HepG2 (cell line): Measurements from ENCODE around the gene ARL14EP. TPM values are rescaled to one million over a fixed set of nuclear protein-coding genes. Genes with fewer than 3 reads are reported as not detected.
A peak's percentile ranks its signal among the peaks of the same experiment; 100 is the strongest.

Experiments used
- ATAC-seq: fragments of 200-7000 bp; cut with Tn5 transposase; 3 replicates; pipeline ENCODE4 v1.9.1; 2020; ENCODE audit warnings: mild to moderate bottlenecking, moderate library complexity
- BruUV-seq: library from RNA; stranded (reverse); fragments of 400-500 nt; replicated peaks from 2 replicates; lab custom pipeline; 2021; lab: Mats Ljungman, UMichigan
- CTCF ChIA-PET: fragments of 300-600 bp; formaldehyde crosslinking; extraction: SDS; loops from one replicate; lab custom pipeline; 2021; ENCODE audit warnings: low total read pairs, inconsistent platforms, low intra/inter-chr PET ratio; lab: Yijun Ruan, JAX
- POLR2A ChIA-PET: fragments of 350-600 bp; sonication (Branson Sonifier 250); formaldehyde crosslinking; loops from one replicate; lab custom pipeline; 2020; ENCODE audit warnings: antibody characterized with exemption, inconsistent platforms; lab: Yijun Ruan, JAX
- DNase-seq: peaks from one replicate; pipeline ENCODE4 v3.0.0-alpha.2; 2015; ENCODE audit warnings: low spot score
- FAIRE-seq: peaks from 3 replicates; lab custom pipeline; 2011; peaks lifted over from hg19 to GRCh38; lab: Jason Lieb, UNC
- H2AFZ ChIP-seq: one replicate; pipeline ENCODE4 v1.6.1; 2011; ENCODE audit warnings: low read length, inconsistent platforms
- H3K27ac ChIP-seq: fragments of 300-600 bp; 3 replicates; pipeline ENCODE4 v1.8.0; 2011; ENCODE audit warnings: mixed run types, mild to moderate bottlenecking, mixed read lengths, low read length, inconsistent platforms; ENCODE audit not compliant: insufficient read depth; ENCODE audit errors: extremely low read length
- H3K27me3 ChIP-seq, 2 experiments: fragments of 200-600 bp in 1 of 2; 2 replicates in 1 of 2; 3 replicates in 1 of 2; pipeline versions ENCODE4 v1.6.0 to v1.8.0; 2011; ENCODE audit warnings: low read length in 2 of 2, mild to moderate bottlenecking in 2 of 2, moderate library complexity in 2 of 2, inconsistent platforms in 1 of 2; ENCODE audit not compliant: insufficient read depth in 2 of 2, control insufficient read depth in 1 of 2
- H3K36me3 ChIP-seq, 2 experiments: fragments of 200-600 bp in 1 of 2; replicated peaks in 1 of 2; 2 replicates in 1 of 2; 3 replicates in 1 of 2; pipeline versions ENCODE4 v1.5.1 to v1.8.0; 2011; ENCODE audit warnings: low read length in 2 of 2, inconsistent platforms in 1 of 2; ENCODE audit not compliant: insufficient read depth in 2 of 2, control insufficient read depth in 1 of 2
- H3K4me1 ChIP-seq: 2 replicates; pipeline ENCODE4 v1.5.1; 2012; ENCODE audit warnings: low read length, inconsistent platforms; ENCODE audit not compliant: insufficient read depth
- H3K4me2 ChIP-seq: 2 replicates; pipeline ENCODE4 v1.6.0; 2011; ENCODE audit warnings: low read depth, low read length, inconsistent platforms
- H3K4me3 ChIP-seq, 3 experiments: fragments of 200-600 bp in 1 of 3; sonication (generic), shearing (Covaris generic) in 1 of 3; replicated peaks in 1 of 3; 2 replicates each; pipeline ENCODE4 v1.5.1; 2011 to 2016; ENCODE audit warnings: low read length in 3 of 3, inconsistent platforms in 2 of 3, low read depth in 2 of 3, mild to moderate bottlenecking in 2 of 3, control low read depth in 1 of 3, mixed read lengths in 1 of 3; ENCODE audit not compliant: insufficient read depth in 1 of 3
- H3K79me2 ChIP-seq: one replicate; pipeline ENCODE4 v1.6.1; 2011; ENCODE audit warnings: low read length, inconsistent platforms; ENCODE audit not compliant: insufficient read depth
- H3K9ac ChIP-seq: 2 replicates; pipeline ENCODE4 v1.6.0; 2011; ENCODE audit warnings: mild to moderate bottlenecking, low read depth, low read length, inconsistent platforms; ENCODE audit not compliant: insufficient read depth
- H3K9me3 ChIP-seq: 2 replicates; pipeline ENCODE4 v1.5.1; 2012; ENCODE audit warnings: mild to moderate bottlenecking, low read length
- H4K20me1 ChIP-seq: 2 replicates; pipeline ENCODE4 v1.6.0; 2011; ENCODE audit warnings: inconsistent platforms, mild to moderate bottlenecking, low read length, moderate library complexity; ENCODE audit not compliant: insufficient read depth
- ARNT2 ChIP-seq: sonication (generic); formaldehyde crosslinking; IDR thresholded peaks from 2 replicates; pipeline ENCODE4 v1.8.0; 2022; ENCODE audit warnings: mild to moderate bottlenecking, low read depth, missing genetic modification reagents, moderate library complexity
- CTCF ChIP-seq: sonication (generic); formaldehyde crosslinking; IDR thresholded peaks from 2 replicates; pipeline ENCODE4 v1.5.0; 2020; ENCODE audit warnings: mild to moderate bottlenecking, missing genetic modification reagents, moderate library complexity
- ETV6 ChIP-seq: sonication (generic); formaldehyde crosslinking; conservative IDR thresholded peaks from 2 replicates; pipeline ENCODE4 v1.4.0; 2020; ENCODE audit warnings: missing genetic modification reagents
- KLF6 ChIP-seq: IDR thresholded peaks from 2 replicates; pipeline ENCODE4 v1.8.0; 2016; ENCODE audit warnings: missing biosample characterization, missing genetic modification reagents
- POLR2G ChIP-seq: fragments of 200-400 bp; formaldehyde crosslinking; IDR thresholded peaks from 2 replicates; pipeline ENCODE4 v1.6.1; 2018; ENCODE audit warnings: mild to moderate bottlenecking, low read depth, low read length, moderate library complexity
- SRF ChIP-seq: IDR thresholded peaks from 2 replicates; pipeline ENCODE4 v1.6.1; 2011; ENCODE audit warnings: mild to moderate bottlenecking, low read depth, low read length, moderate library complexity
- ZBTB3 ChIP-seq: sonication (generic); formaldehyde crosslinking; IDR thresholded peaks from 2 replicates; pipeline ENCODE4 v1.4.0; 2020; ENCODE audit warnings: low read depth, mild to moderate bottlenecking, moderate library complexity, missing genetic modification reagents, borderline replicate concordance
- ZNF3 ChIP-seq: IDR thresholded peaks from 2 replicates; pipeline ENCODE4 v1.7.0; 2017; ENCODE audit warnings: inconsistent platforms
- WGBS: methylation state at CpG from one replicate; pipeline ENCODE4 v1.1.6; 2017; ENCODE audit warnings: low lambda C conversion rate; 5-methylcytosine and 5-hydroxymethylcytosine counted together
- in situ Hi-C: cut with HindIII; loops from 2 replicates; pipeline ENCODE4 v1.10.0; 2017; ENCODE audit warnings: low pct_unique_long_range_greater_than_20kb; ENCODE audit not compliant: extremely low pct_ligation_motif_present
- intact Hi-C: fragments of 100-400 bp; cut with micrococcal nuclease; formaldehyde crosslinking; loops from one replicate; pipeline ENCODE4 v1.10.0; 2022; ENCODE audit not compliant: unreplicated experiment
- polyA plus RNA-seq, 8 experiments: library from polyadenylated mRNA; depleted of rRNA in 3 of 8; stranded (reverse) in 7 of 8; unstranded in 1 of 8; fragments of >200 nt; fragmentation: Illumina TruSeq in 4 of 8; extraction: Trizol in 4 of 8; gene quantifications; 2 replicates each; pipeline versions ENCODE4 v1.2.1 to v1.2.3, GENCODE V29; 2011 to 2016; ENCODE audit warnings: low read depth in 4 of 8, missing spikeins in 1 of 8, mixed read lengths in 1 of 8; ENCODE audit not compliant: insufficient read depth in 1 of 8
- total RNA-seq, 5 experiments: library from RNA; depleted of rRNA; stranded (reverse); fragments of >200 nt; fragmentation: Illumina TruSeq; extraction: Trizol; gene quantifications; 2 replicates each; pipeline ENCODE4 v1.2.3, GENCODE V29; 2016; ENCODE audit warnings: low read depth in 1 of 5

The ARL14EP gene
- total and polyA plus RNA-seq, 2 of the 13 experiments (the other 11 are each of a cell fraction or from before 2014, with no cell fraction given), result 9.8 to 15.4 TPM

- TF ChIP-seq KLF6, result no peak
- no peak for TF ChIP-seq SRF
- TF ChIP-seq ZBTB3 (CRISPR knock-in tag), result no peak
- TF ChIP-seq ETV6 (CRISPR knock-in tag), result no peak
- TF ChIP-seq ZNF3, result no peak
- TF ChIP-seq ARNT2 (CRISPR knock-in tag), result no peak
- peak; percentile 45 for TF ChIP-seq CTCF
Measured at GRCh38 chr11:30333405-30333804, 10.5 kb downstream of the ARL14EP start (continued).

GRCh38 chr11:30342736-30343166, 19.8 kb downstream of the ARL14EP start:
- 97% methylated on average over 1 of the region's 1 CpG for WGBS

More at GRCh38 chr11:30342736-30343166, 19.8 kb downstream of the ARL14EP start:
- no peak overlapping the region for H2AFZ ChIP-seq
- H3K4me3 ChIP-seq, result no peak overlapping the region
- H3K36me3 ChIP-seq, result no peaks in the 10 kb centered on the region
- in situ Hi-C loops (loop anchor here (5.0 kb wide), 1 partner anchor 575 kb away; no protein-coding TSS in a partner anchor), intact Hi-C loops (no loop called here)
- no peak for DNase-seq
- no peaks in the 10 kb centered on the region for H3K79me2 ChIP-seq
- H3K27ac ChIP-seq, result no peak overlapping the region
- H4K20me1 ChIP-seq, result no peaks in the 10 kb centered on the region
- no peaks in the 10 kb centered on the region for H3K4me1 ChIP-seq
- H3K9ac ChIP-seq, result no peak overlapping the region
- TF ChIP-seq POLR2G, result no peak
- ChIA-PET CTCF (no interaction called here), POLR2A (no interaction called here)
- H3K4me2 ChIP-seq, result no peak overlapping the region
- H3K27me3 ChIP-seq, result no peaks in the 10 kb centered on the region
- BruUV-seq, result no TSS peak
- H3K9me3 ChIP-seq, result no peaks in the 10 kb centered on the region
- no peak for FAIRE-seq
- no peak for ATAC-seq
